GM12892 (cell line): ENCODE data around the gene SLMAP.

Source experiments
- POLR2A ChIP-seq: IDR thresholded peaks from 2 replicates; pipeline ENCODE4 v1.6.1; 2011; ENCODE audit warnings: low read depth, low read length, control low read depth
- POLR2AphosphoS5 ChIP-seq: IDR thresholded peaks from 2 replicates; pipeline ENCODE4 v1.6.1; 2011; ENCODE audit warnings: low read depth, low read length, control low read depth
- TAF1 ChIP-seq: IDR thresholded peaks from 2 replicates; pipeline ENCODE4 v1.6.1; 2011; ENCODE audit warnings: low read depth, mild to moderate bottlenecking, control low read depth, low read length, borderline replicate concordance

- no peak for TF ChIP-seq POLR2A
- no peak for TF ChIP-seq POLR2AphosphoS5
- TF ChIP-seq TAF1, result no peak
Observed at GRCh38 chr3:57743496-57743895, 12.6 kb upstream of the SLMAP start.
